GM19328 (cell line): ENCODE results near the gene CFAP58.

ENCODE experiments used
- ATAC-seq: cut with Tn5 transposase; IDR thresholded peaks from one replicate; pipeline ENCODE4 v1.9.1; 2021; ENCODE audit warnings: mild to moderate bottlenecking, moderate library complexity; ENCODE audit not compliant: unreplicated experiment

Gene CFAP58

DNA sequence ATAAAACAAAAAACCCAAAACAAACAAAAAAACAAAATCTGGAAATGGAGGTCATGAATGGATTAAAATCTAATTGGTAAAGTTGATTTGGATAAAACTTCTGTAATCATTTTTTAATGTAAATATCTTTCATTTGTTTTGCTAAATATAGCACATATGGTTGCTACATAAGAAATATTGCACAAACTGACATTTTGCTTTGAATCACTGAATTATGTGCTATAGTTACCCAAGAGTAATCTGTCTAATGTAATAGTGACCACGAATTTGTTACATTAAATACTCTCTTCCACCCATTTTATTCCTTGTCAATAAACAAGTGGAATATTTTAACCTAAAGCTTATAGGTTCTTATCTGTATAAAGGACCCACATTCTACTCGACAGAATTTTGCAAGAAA, 6.2 kb downstream of the CFAP58 start:
- no peak for ATAC-seq

DNA sequence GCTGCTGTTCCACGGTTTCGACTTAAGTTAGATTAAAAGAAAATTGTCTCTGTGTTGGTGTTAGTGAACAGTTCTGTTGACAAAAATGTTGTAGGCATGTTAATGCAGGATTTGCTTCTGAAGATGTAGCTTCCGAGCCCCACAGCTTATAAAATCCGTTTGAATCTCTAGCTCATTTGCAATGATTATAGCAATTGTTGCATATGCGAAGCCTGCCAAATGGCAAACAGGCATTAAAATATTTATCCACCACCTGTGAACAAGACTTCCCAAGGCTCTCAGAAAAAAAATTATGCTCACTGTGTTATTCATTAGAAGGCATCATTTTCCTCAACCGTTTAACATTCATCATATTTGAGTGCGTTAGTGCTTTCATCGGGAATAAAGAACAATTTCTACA, 14.3 kb downstream of the CFAP58 start:
- no peak for ATAC-seq

DNA sequence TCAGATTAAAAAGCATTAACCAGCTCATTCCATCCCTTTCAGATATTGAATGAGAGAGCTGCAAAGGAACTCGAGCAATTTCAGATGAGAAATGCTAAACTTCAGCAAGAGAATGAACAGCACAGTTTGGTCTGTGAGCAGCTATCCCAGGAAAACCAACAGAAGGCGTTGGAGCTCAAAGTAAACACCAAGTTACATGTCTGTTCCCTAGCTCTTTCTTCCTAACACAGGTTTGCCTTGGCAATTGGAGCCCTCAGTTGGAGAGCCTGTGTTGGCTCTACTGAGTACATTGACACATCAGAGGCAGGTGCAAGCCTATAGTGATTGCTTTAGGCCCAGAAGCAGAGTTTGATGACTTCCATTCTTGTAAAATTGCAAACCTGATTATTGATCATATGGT, 14.7 kb downstream of the CFAP58 start:
- ATAC-seq, result no peak

DNA sequence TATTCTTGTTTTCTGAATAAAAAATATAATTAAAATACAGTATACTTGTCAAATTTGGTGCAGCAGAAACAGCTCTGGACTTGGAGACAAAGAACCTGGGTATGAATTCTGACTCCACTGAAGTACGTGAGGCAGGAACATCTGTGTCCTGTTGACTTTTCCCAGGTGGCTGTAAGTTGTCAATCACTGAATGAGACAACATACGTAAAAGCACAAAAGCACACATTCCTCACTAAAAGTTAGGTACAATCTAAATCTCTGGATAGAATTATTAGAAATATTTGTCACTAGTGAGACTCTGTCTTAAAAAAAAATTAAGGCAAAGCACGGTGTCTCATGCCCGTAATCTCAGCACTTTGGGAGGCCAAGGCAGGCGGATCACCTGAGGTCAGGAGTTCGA, 18.1 kb downstream of the CFAP58 start:
- no peak for ATAC-seq

DNA sequence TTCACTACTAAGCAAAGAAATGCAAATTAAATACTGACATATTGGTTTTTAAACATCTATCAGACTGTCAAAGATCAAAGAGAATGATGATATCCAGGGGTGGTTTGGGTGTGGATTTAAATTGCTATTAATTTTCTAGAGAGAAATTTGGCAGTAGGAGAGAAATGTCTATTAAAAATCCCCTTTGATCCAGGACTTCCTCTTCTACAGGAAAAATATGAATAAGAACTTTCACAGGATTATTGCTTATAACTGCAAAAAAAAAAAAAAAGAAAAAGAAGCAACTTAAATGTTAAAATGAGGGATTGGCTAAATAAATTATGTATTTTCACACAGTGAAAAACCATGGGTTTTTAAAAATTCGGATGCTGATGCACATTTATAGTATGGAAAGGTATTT, 21.0 kb downstream of the CFAP58 start:
- ATAC-seq, result no peak

DNA sequence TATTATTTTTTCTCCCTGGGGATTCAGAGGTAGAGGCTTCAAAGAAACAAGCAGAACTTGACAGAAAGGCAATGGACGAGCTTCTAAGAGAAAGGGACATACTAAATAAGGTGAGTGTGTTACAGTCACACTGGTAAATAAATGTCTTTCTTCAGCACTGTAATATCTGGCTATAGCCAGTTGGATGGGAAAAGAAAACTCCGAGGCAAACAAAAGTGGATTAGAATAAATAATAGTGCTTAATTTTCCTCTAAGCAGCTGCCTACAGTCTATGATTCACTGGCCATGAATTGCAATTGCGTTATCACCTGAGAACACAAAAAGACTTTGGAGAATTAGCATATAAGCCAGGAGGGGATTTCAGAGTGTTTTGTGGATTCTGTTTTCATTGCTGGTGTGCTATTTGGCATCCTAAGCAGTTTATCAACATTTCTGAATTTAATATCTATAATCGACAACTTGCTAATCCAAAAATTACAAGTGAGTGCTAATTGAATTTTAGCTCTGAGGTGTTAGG, 23.2 kb downstream of the CFAP58 start:
- ATAC-seq, result no peak

DNA sequence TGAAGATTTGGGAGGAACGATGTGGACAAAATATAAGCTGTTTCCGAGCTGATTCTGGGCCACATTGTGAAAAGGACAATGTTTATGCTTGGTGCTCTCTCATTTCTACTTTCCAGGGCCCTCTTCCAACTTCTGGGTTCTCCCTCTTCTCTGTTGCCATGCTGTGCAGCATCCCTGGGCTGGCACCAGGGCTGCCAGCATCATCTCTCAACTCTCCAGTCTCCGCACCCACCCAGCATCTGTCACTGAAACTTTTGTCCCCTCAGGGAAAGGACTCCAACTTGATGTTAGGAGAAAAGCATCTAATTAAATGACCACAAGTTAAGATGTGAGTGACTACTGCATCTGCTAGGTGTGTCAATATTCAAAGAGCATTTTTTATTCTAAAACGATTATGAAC, 26.7 kb downstream of the CFAP58 start:
- no peak for ATAC-seq

DNA sequence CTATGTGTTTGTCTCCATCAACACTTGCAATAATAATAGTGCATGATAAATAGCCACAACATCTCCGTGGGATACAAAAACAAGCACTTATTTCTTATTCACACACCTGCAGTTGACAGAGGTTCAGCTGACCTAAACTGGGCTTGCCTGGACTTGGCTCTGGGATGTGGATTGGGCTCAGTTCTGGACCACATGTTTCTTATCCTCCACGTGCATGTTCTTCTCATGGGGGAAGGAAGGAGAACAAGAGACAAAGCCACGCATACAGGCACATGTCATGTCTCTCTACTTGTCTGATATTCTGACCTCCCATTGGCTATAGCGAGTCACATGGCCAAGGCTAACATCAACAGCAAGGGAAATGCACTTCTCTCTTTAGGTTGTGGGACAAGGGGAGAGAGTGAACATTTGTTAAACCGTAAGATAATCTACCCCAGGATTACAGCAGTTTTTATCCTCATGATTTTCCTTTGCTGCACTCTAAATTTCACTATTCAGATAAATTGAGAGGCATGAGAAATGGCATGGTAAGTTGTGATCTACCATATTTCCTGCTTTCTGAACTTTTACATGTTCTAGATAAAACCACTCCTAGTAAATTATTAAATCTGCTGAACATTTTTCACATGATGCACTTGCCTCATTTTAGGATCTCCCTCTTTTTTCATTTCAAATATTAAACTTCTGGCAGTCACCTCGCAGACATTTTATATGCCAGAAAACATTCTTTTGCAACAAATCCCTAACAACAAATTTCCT, 33.7 kb downstream of the CFAP58 start:
- no peak for ATAC-seq

DNA sequence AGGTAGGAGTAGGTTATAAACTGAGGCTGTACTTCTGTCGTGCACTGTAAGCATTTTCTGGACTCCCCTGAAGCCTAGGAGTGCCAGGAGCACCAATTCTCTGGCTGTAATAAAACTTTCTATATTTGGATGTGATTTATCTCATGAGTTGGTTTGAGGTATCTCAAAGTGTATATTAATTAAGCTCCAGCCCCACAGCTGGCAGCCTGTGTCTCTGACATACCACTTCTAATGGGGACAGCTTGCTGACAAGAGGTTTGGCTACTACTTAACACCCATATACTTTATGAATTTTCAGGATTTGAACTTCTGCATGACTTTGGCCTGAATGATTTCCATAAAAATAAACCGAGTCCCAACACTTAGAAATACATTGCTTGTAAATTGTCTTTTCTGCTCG, 35.2 kb downstream of the CFAP58 start:
- no peak for ATAC-seq

DNA sequence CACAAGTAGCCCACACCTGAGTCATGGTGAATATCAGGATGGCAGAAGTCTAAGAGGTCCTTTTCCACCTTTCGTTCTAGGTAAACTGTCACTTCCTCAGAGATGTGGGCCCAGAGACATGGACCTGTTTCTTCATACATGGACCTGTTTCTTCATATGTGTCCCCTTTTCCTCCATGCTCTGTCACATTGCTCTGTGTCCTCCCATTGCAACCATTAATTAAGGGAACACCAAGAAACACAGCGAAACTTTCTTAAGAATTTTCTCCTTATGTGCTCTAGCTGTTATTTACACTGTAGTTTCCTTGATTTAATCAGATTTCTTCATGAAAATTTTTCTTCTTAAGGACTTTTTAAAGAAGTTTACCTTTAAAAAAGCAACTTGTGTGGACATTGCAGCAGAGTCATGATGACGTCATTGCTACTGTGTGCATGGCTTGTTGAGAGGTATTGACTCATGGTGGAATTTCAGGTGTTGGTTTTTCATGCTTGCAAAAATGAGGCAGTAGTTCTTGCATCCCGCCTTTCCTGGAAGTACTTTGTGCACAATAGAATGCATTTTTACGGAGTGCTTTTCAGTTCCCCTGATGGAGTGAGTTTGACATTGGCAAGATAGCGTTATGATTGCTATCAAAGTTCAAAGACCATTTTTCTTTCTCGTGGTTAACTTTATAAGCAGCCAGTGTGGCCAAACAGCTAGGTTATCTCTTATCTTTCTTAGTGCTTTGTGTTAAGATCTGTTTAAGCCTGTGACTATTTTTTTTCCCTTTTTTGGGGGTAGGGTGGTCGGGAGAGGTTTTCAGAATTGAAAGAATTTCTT, 37.7 kb downstream of the CFAP58 start:
- no peak for ATAC-seq

DNA sequence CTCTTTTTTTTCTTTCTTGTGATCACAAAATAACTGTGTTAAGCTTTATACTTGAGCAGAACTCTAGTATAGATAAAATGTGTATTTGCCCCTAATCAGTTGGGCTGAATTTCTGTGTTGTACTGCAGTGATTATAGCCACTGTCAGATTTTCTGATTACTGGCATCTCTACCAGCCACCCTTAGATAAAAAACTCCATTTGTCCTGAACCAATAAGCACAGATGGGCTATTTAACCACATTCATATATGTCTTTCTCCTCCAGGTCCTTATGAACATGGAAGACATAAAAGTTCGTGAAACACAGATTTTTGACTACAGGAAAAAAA, 38.3 kb downstream of the CFAP58 start:
- ATAC-seq, result no peak

DNA sequence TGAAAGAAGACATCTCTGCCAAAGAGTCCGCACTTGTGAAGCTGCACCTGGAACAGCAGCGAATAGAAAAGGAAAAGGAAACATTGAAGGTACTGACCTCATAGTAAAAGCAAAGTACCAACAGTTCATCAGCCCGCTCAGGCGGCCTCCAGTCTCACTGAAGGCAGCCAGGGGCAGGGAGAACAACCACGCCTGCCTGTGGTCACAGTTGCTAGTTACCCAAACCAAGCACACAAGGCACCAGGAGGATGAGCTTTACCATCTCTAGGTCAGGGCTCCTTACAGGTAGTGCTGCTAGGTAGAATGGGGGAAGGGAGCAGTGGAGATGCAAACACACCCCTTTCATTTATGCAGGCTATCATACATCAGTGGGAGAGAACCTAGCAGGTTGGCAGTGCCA, 39.8 kb downstream of the CFAP58 start:
- ATAC-seq, result no peak

DNA sequence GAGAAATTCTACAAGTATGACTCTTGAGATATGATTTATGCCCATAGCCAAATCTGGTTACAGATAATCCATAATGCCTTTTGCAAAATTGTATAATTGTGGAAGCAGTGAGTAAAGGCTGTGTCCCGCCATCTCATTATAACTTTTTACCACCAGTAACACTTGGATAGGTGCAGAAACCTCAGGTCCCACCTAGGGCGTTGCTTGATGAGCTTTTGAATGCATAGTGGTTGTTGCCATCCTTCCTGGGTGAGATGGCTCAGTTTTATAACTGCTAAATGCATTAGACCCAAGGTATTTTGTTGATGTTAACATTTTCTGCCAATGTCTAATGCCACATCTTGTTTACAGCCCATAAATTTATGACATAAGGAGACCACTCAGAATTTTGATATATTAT, 42.9 kb downstream of the CFAP58 start:
- ATAC-seq, result no peak

DNA sequence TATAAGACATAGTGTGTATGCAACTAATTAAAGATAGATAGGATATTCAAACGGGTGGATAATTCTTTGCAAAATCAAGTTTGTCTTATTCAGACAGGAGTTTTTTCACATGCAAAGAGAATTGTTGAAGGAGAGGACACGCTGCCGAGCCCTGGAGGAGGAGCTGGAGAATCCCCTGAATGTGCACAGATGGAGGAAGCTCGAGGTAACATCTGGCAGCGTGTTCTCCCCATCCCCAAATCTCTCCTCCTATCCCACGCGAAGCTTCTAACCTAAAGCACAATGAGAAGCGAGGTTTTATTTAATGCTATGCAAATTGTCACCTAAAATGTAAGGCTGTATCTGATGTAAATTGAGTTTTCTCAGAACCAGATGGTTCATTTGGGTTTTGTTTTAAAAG, 50.0 kb downstream of the CFAP58 start:
- no peak for ATAC-seq

DNA sequence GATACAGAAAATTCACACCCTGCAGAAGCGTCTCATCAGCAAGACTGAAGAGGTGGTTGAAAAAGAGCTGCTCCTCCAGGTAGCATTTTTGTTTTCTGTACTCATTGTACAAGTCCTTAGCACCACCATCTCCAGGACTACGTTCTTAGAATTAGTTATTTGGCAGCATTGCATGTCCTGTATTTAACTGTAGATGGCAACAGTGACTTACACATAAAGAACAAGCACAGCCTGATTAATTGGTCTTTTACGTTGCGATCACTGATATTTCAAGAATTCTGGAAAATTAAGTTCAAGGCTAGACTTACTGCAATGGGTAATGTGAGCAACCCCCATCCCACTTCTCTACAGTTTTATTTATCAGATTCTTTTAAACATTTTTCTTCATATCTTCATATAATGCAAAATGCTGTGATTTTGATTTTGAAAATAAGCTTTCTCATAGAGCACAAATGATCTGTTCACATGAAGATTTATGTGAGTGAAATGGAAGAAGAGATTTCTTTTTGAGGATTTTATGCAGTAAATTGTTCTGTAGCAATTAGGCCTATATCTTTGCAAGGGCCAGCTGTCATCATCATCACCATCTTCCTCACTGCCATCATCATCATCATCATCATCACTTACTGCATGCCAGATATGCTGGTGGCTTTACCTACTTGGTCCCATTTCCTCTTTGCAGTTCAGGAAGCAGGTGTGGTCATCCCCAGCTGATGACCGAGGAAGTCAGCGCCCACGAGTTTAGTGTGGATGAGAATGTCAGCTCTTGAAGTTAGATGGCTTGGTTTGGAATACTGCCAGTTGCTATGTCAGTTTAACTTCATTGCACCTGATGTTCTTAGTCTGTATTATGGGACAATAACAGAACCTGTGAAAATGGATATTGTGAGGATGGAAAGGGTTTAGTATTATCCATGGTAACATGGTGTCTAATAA, 53.4 kb downstream of the CFAP58 start:
- ATAC-seq, result no peak

DNA sequence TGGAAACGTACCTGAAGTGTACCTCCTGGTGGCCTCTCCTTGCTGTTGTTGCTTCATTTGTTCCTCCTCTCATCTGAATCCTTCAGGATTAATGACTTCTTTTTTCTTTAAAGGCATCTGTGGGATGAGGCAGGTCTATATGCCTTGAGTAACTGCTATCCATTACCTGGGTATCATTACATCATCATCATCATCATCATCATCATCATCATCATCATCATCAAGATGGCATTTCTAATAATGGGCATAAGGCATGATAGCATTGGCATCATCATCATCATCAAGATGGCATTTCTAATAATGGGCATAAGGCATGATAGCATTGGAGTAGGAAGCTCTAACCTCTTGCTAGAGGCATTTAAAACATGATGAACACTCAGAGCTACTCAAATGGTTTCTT, 59.9 kb downstream of the CFAP58 start:
- no peak for ATAC-seq

DNA sequence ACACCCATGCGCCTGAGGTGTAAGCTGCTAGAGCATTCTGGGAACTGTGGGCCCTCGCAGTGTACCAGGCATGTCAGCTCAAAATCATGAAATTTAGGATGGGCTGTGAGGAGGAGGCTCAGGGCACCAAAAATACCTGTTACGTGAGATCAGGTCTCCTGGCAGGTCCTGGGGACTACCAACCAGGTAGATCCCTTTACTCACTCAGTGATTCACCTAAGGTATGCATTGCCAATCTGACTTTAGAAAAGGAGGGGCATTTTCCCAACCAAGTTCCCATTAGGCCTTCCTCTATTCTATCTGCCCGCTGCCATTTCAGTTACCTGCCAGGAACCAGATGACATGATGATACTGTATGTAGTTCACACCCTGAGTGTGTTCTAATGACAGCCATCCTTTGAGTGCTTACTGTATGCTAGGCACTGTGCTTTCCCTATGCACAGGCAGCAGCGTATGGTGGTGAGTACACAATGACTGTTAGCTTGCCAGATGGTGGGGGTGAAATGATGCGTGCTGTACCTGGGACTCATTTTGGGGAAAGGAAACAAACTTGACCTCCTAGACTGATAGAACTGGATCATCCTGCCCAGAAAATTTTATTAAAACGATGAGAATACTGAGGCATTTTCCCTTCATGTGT, 62.0 kb downstream of the CFAP58 start:
- no peak for ATAC-seq

DNA sequence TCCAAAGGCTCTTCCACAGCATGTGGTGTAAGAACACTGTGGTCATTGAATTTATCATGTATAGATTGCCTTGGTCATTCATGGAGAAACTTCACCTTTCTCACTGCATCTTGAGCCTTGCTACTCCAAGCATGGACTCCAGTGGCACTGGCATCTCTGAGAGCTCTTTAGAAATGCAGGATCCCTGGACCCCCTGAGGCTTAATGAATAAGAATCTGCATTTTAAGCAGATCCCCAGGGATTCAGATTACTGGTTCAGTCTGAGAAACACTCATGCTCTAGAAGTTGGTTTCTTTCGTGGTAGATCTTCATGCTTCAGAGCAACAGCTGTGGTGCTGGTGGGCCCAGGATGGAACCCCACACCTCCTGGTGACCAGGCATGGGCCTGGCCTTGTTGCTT, 63.2 kb downstream of the CFAP58 start:
- ATAC-seq, result no peak

DNA sequence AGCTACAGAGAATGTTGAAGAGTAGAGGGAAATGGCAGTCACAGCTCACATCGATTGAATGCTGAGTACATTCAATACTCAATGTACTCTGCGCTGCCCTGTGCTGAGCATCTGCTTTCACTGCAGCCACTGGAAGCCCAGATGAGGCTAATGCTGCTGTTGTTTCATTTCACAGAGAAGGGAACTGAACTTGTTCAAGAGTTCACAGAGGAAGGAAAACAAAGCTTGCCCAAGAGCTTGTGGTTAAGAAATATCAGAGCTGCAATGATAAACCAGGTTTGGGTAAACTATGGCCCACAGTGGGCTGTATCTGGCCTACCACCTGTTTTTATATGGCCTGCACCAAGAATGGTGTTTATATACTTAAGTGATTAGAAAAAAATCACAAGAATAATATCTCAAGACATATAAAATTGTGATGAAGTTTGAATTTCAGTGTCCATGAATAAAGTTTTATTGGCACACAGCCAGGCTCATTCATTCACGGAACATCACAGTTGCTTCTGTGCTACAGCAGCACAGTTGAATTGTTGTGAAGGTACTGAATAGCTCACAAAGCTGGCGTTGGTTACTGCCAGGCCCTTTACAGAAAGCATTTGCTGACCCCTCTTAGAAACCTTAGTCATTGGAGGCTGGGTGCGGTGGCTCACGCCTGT, 64.1 kb downstream of the CFAP58 start:
- no peak for ATAC-seq

DNA sequence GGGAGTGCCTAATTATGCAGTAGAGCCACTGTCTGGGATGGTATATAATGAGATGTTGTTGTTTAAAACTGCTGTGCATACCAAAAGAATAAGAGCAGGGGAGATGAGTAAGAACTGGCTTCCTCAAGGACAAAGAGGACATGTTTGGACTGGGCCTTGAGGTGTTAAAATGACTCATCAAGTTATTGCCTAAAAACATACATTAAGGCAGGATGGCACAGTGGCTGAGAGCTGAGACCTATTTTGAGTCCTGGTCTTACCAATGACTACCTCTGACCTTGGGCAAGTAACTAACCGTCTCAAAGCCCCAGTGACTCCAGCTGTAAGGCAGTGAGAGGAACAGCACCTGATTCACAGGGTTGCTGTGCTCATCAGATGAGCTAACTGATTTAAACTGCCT, 71.1 kb downstream of the CFAP58 start:
- ATAC-seq, result peak; percentile 76
